K562 (cell line): Measurements from ENCODE around the gene ZNF668. TPM values are rescaled to one million over a fixed set of nuclear protein-coding genes. Genes with fewer than 3 reads are reported as not detected.

Experiments
- BCL6 ChIP-seq: fragments of 250-450 bp; sonication (Bioruptor Pico); IDR thresholded peaks from 2 replicates; pipeline ENCODE4 v1.4.0; 2020
- CEBPB ChIP-seq: fragments of 450-650 bp; IDR thresholded peaks from 2 replicates; pipeline ENCODE4 v1.6.1; 2016; ENCODE audit warnings: missing genetic modification characterization, missing compliant biosample characterization
- FOXO4 ChIP-seq: fragments of 450-650 bp; formaldehyde crosslinking; IDR thresholded peaks from 2 replicates; pipeline ENCODE4 v1.4.0; 2020; ENCODE audit warnings: mild to moderate bottlenecking, moderate library complexity
- HDAC6 ChIP-seq: IDR thresholded peaks from 2 replicates; pipeline ENCODE4 v1.6.1; 2012; ENCODE audit warnings: low read depth, mild to moderate bottlenecking, control low read depth, inconsistent platforms, low read length, moderate library complexity
- HES1 ChIP-seq: fragments of 450-650 bp; IDR thresholded peaks from 2 replicates; pipeline ENCODE4 v1.6.1; 2016; ENCODE audit warnings: low read depth, mild to moderate bottlenecking, moderate library complexity
- HLTF ChIP-seq: fragments of 450-650 bp; IDR thresholded peaks from 2 replicates; pipeline ENCODE4 v1.6.1; 2016
- MAX ChIP-seq: sonication (generic); formaldehyde crosslinking; IDR thresholded peaks from 2 replicates; pipeline ENCODE4 v1.9.0; 2022; ENCODE audit warnings: mild to moderate bottlenecking, missing genetic modification reagents
- MBD2 ChIP-seq: sonication (generic); IDR thresholded peaks from 2 replicates; pipeline ENCODE4 v1.6.1; 2016; ENCODE audit warnings: low read depth, borderline replicate concordance
- MTA3 ChIP-seq: fragments of 450-650 bp; formaldehyde crosslinking; IDR thresholded peaks from 2 replicates; pipeline ENCODE4 v1.6.1; 2017; ENCODE audit warnings: mild to moderate bottlenecking, borderline replicate concordance
- MYC ChIP-seq, 2 experiments: fragments of 250-450 bp in 1 of 2; sonication (Bioruptor Pico) in 1 of 2; IDR thresholded peaks; 2 replicates each; pipeline versions ENCODE4 v1.5.1 to v1.6.1; 2012 to 2021; ENCODE audit warnings: low read depth in 2 of 2, borderline replicate concordance in 1 of 2, improper control_type of control experiment in 1 of 2, low read length in 1 of 2, mild to moderate bottlenecking in 1 of 2, moderate library complexity in 1 of 2
- NR3C1 ChIP-seq: sonication (generic); formaldehyde crosslinking; IDR thresholded peaks from 2 replicates; pipeline ENCODE4 v1.8.1; 2022; ENCODE audit warnings: missing genetic modification reagents
- SAP30 ChIP-seq: fragments of 200-600 bp; sonication (generic); IDR thresholded peaks from 2 replicates; pipeline ENCODE4 v1.6.1; 2012; ENCODE audit warnings: borderline replicate concordance, low read depth, mild to moderate bottlenecking, moderate library complexity, low read length, control low read depth, inconsistent platforms; ENCODE audit not compliant: insufficient read depth, poor library complexity, severe bottlenecking
- TAF15 ChIP-seq: fragments of 200-400 bp; formaldehyde crosslinking; IDR thresholded peaks from 2 replicates; pipeline ENCODE4 v1.6.1; 2017; ENCODE audit warnings: mild to moderate bottlenecking, low read depth, low read length, moderate library complexity
- TBL1XR1 ChIP-seq, 2 experiments: IDR thresholded peaks; 2 replicates each; pipeline ENCODE4 v1.6.1; 2012; ENCODE audit warnings: improper control_type of control experiment in 2 of 2, low read length in 2 of 2, mild to moderate bottlenecking in 1 of 2
- ZFP30 ChIP-seq: fragments of 250-450 bp; sonication (Bioruptor Pico); IDR thresholded peaks from 2 replicates; pipeline ENCODE4 v1.8.0; 2022; ENCODE audit warnings: moderate library complexity, mild to moderate bottlenecking, inconsistent platforms, borderline replicate concordance
- ZNF212 ChIP-seq: fragments of 450-650 bp; formaldehyde crosslinking; IDR thresholded peaks from 2 replicates; pipeline ENCODE4 v1.4.0; 2020; ENCODE audit warnings: mild to moderate bottlenecking
- ZNF518B ChIP-seq: fragments of 250-450 bp; sonication (Bioruptor Pico); IDR thresholded peaks from 2 replicates; pipeline ENCODE4 v1.5.0; 2021; ENCODE audit warnings: mild to moderate bottlenecking, moderate library complexity
- ZNF583 ChIP-seq: fragments of 250-450 bp; sonication (Bioruptor Pico); IDR thresholded peaks from 2 replicates; pipeline ENCODE4 v1.4.0; 2020
- polyA plus RNA-seq, 8 experiments: library from polyadenylated mRNA; depleted of rRNA in 4 of 8; stranded (reverse) in 5 of 8; unstranded in 3 of 8; fragments of >200 nt; fragmentation: Nextera tagmentation in 2 of 8; fragmentation: Illumina TruSeq in 1 of 8; extraction: Ambion mirVana in 2 of 8; extraction: Trizol in 1 of 8; gene quantifications; 2 replicates each; pipeline versions ENCODE4 v1.2.1 to v1.2.3, GENCODE V29; 2011 to 2014; ENCODE audit warnings: inconsistent platforms in 1 of 8, missing spikeins in 1 of 8
- total RNA-seq, 7 experiments: library from RNA; depleted of rRNA in 6 of 7; stranded (reverse); fragments of >200 nt in 6 of 7; fragmentation: Illumina TruSeq in 2 of 7; extraction: Trizol in 2 of 7; gene quantifications; 2 replicates each; pipeline versions ENCODE4 v1.2.1 to v1.2.3, GENCODE V29; 2011 to 2021; ENCODE audit warnings: low replicate concordance in 1 of 7

Gene ZNF668
- total and polyA plus RNA-seq, 9 of the 15 experiments (the other 6 are each of a cell fraction or from before 2014, with no cell fraction given), result 0.04 to 15.3 (median 3.8) TPM; not detected in 1

- TF ChIP-seq FOXO4 (CRISPR knock-in tag) (no peak), MBD2 (peak; percentile 58), MTA3 (peak; percentile 40; the same call in 1 of the 2 replicates), ZNF518B (no peak), MYC (IDR thresholded peaks at IDR 0.05; ENCODE audit: low read depth, low read length) (peak; percentile 53; the same call in 1 of the 2 replicates), MYC (CRISPR knock-in tag; IDR thresholded peaks at IDR 0.05; ENCODE audit: borderline replicate concordance, low read depth) (peak; percentile 42; the same call in 1 of the 2 replicates), MAX (peak; percentile 53), CEBPB (tag) (no peak), ZFP30 (no peak), ZNF583 (CRISPR knock-in tag) (no peak), NR3C1 (no peak), SAP30 (peak; percentile 42), TAF15 (no peak), HES1 (peak; percentile 37; the same call in 1 of the 2 replicates), ZNF212 (CRISPR knock-in tag) (no peak), HLTF (no peak), HDAC6 (no peak), BCL6 (no peak), TBL1XR1 (IDR thresholded peaks at IDR 0.05; ENCODE audit: low read length in 2 of 2) (peak in 1 of 2 experiments; percentile 37; a peak in 1 of 4 replicates)
These were observed at the start of gene ZNF668, which contains the start of gene ZNF646 (continued) for GRCh38 chr16:31073970-31074813.
